GM10266 (cell line): ENCODE measurements around the gene GLCCI1.

ENCODE experiments used
- DNase-seq: peaks from one replicate; pipeline ENCODE4 v3.0.0; 2012; ENCODE audit errors: extremely low spot score
- CTCF ChIP-seq: IDR thresholded peaks from 2 replicates; pipeline ENCODE4 v1.5.1; 2012; ENCODE audit warnings: mild to moderate bottlenecking, low read depth; ENCODE audit not compliant: control insufficient read depth, insufficient read depth; ENCODE audit errors: missing control alignments

The GLCCI1 gene

GRCh38 chr7:7944619-7945282 lies 23.8 kb upstream of the GLCCI1 start:
- DNase-seq: peak; percentile 70
- peak; percentile 6 for TF ChIP-seq CTCF

DNA sequence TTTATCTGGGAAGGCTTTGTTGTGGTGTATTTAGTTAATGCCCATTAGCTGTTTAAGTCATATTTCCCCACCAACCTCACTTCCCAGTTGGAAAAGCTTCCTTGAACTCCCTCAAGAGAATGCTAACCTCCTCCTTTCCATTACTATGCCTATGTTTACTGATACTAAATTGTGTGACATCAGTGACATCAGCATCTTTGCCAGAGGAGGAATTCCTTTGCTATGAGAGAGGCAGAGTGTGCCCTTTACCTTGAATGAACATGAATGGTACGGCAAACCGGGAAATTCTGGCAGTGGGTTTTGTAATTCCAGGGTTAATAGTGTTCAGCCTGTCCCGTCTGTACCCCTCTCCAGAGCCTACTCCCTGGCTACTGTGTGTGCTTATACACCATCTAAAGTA lies 22.1 kb upstream of the GLCCI1 start:
- DNase-seq: no peak
- no peak for TF ChIP-seq CTCF

GRCh38 chr7:7948232-7948631 lies 20.4 kb upstream of the GLCCI1 start:
- no peak for TF ChIP-seq CTCF
- DNase-seq: no peak

DNA sequence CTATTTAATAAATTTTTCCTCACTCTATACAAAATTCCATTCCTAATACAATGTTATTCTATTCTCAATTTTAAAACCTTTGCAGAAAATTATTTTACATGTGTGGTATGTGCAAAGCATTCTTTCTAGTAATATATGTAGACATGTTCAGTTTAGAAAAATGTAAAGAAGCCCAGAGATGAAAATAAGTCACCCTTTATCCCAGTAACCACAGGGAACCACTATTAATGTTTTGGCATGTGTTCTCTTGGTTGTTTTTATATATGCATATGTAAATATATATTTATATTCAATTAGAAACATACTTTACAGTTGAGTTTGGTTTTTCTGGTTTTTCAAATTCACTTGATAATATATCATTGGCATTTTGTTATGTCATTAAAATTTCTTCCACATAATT lies 14.8 kb upstream of the GLCCI1 start:
- no peak for TF ChIP-seq CTCF

DNA sequence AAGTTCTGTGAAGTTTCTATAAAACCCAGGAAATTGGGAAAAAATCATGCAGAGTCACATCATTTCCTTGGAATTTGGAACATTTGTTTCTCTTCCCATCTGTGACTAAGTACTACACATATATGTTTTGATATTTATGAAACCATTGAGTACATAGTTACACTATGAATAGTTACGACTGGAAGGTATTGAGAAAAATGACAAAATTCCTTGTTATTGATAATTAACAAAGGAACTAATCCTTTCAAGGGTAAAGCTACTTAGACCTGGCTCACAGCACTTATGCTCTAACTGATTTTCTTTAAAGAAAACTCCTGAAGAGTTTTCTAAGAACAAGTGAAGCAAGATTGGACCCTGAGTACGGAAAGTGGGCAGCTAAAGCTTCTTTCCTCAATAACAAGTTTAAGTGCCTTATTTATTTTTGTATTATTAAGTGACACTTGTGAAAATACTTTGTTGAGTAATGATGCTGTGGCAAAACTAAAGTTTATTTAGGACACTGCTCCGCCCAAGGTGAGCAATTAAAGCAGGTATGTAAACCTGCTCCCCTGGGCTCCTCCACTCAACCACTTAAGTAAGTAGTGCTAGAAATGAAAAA lies 12.0 kb upstream of the GLCCI1 start:
- DNase-seq: no peak
- no peak for TF ChIP-seq CTCF

More for the DNA sequence above, 14.8 kb upstream of the GLCCI1 start:
- DNase-seq: no peak

DNA sequence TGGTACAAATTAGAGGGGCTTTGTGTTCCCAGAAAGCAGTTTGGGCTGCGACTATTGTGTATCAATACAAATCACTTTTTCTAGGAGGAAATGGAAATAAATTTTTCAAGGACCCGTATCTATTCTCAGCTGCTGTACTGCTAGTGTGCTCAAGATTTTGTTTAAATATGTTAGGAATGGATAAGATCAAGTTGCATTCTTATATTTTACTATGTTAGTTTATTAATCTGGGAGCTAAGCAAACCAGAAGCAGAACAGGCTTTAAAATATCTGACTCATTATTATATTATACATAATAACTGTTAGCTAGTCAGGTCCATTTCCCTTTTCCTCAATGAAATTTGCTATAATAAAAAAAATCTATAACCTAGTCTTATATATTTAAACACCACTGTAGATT lies 11.1 kb upstream of the GLCCI1 start:
- TF ChIP-seq CTCF: no peak
- no peak for DNase-seq

- TF ChIP-seq CTCF: no peak
- DNase-seq: peak; percentile 31
Measured at GRCh38 chr7:7959979-7960670, 8.5 kb upstream of the GLCCI1 start.
